Measurements from ENCODE around the gene TBC1D16. TPM values are rescaled to one million over a fixed set of nuclear protein-coding genes. Genes with fewer than 3 reads are reported as not detected.
A peak's percentile ranks its signal among the peaks of the same experiment; 100 is the strongest.

Gene TBC1D16
- total RNA-seq, 1 donor from 2014 or later = 197 TPM

GRCh38 chr17:79892457-79893241, 143.0 kb downstream of the TBC1D16 start:
- Mint-ChIP-seq H3K36me3 (ENCODE audit: unreplicated experiment) (peaks cover 3% of the 10 kb centered on the region), H3K4me1 (ENCODE audit: low read depth, unreplicated experiment) (peaks cover 7% of the 10 kb centered on the region), H3K9me3 (ENCODE audit: unreplicated experiment) (peaks cover 5% of the 10 kb centered on the region), H3K27ac (ENCODE audit: unreplicated experiment) (no peak overlapping the region), H3K4me3 (ENCODE audit: unreplicated experiment) (peak overlapping the region; percentile 50), H3K27me3 (ENCODE audit: unreplicated experiment) (peaks cover 7% of the 10 kb centered on the region)
- TF ChIP-seq, protein P1, sequence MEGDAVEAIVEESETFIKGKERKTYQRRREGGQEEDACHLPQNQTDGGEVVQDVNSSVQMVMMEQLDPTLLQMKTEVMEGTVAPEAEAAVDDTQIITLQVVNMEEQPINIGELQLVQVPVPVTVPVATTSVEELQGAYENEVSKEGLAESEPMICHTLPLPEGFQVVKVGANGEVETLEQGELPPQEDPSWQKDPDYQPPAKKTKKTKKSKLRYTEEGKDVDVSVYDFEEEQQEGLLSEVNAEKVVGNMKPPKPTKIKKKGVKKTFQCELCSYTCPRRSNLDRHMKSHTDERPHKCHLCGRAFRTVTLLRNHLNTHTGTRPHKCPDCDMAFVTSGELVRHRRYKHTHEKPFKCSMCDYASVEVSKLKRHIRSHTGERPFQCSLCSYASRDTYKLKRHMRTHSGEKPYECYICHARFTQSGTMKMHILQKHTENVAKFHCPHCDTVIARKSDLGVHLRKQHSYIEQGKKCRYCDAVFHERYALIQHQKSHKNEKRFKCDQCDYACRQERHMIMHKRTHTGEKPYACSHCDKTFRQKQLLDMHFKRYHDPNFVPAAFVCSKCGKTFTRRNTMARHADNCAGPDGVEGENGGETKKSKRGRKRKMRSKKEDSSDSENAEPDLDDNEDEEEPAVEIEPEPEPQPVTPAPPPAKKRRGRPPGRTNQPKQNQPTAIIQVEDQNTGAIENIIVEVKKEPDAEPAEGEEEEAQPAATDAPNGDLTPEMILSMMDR (IDR thresholded peaks at IDR 0.05; ENCODE audit: partially characterized antibody, unreplicated experiment) = no peak
- peak; percentile 54 for DNase-seq

DNA sequence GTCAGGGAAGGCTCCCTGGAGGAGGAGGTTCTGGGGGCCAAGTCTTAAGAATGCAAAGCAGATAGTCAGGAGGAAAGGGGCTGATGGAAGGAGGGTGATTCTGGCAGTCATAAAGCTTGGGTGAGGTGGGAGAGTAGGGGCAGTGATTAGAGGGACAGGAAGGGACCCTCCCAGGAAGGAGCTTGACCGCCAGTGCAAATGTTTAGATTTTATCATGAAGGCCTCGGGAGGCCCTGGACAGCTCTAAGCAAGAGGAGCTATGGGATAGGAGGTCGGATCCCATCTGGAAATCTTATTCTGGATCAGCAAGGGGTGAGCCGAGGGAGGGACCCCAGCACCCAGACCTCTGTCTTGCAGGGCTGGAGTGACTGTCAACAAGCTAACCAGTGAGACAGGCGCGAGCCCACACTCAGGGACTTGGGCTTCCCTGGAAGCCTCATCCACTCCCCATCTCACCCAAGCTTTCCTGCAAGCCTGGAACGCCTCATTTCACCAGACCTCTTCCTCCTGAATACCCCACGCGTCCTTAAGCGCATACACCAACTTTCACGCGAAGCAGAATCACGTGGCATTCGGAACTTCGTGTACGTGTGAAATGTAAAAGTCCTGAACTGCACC, 144.4 kb downstream of the TBC1D16 start:
- DNase-seq = no peak
- Mint-ChIP-seq H3K27ac (ENCODE audit: unreplicated experiment) (no peak overlapping the region), H3K36me3 (ENCODE audit: unreplicated experiment) (no peaks in the 10 kb centered on the region), H3K4me1 (ENCODE audit: low read depth, unreplicated experiment) (peaks cover 7% of the 10 kb centered on the region), H3K4me3 (ENCODE audit: unreplicated experiment) (no peak overlapping the region), H3K27me3 (ENCODE audit: unreplicated experiment) (peaks cover 11% of the 10 kb centered on the region), H3K9me3 (ENCODE audit: unreplicated experiment) (peaks cover 5% of the 10 kb centered on the region)
- TF ChIP-seq, protein P1 (IDR thresholded peaks at IDR 0.05; ENCODE audit: partially characterized antibody, unreplicated experiment) = no peak

GRCh38 chr17:79890706-79891105, 145.0 kb downstream of the TBC1D16 start:
- no peak overlapping the region for H3K4me3 Mint-ChIP-seq (ENCODE audit: unreplicated experiment)
- peaks cover 7% of the 10 kb centered on the region for H3K4me1 Mint-ChIP-seq (ENCODE audit: low read depth, unreplicated experiment)
- H3K27me3 Mint-ChIP-seq (ENCODE audit: unreplicated experiment) = peaks cover 11% of the 10 kb centered on the region
- DNase-seq = no peak
- H3K9me3 Mint-ChIP-seq (ENCODE audit: unreplicated experiment) = peaks cover 5% of the 10 kb centered on the region
- TF ChIP-seq, protein P1 (IDR thresholded peaks at IDR 0.05; ENCODE audit: partially characterized antibody, unreplicated experiment) = no peak
- no peak overlapping the region for H3K27ac Mint-ChIP-seq (ENCODE audit: unreplicated experiment)
- no peaks in the 10 kb centered on the region for H3K36me3 Mint-ChIP-seq (ENCODE audit: unreplicated experiment)

DNA sequence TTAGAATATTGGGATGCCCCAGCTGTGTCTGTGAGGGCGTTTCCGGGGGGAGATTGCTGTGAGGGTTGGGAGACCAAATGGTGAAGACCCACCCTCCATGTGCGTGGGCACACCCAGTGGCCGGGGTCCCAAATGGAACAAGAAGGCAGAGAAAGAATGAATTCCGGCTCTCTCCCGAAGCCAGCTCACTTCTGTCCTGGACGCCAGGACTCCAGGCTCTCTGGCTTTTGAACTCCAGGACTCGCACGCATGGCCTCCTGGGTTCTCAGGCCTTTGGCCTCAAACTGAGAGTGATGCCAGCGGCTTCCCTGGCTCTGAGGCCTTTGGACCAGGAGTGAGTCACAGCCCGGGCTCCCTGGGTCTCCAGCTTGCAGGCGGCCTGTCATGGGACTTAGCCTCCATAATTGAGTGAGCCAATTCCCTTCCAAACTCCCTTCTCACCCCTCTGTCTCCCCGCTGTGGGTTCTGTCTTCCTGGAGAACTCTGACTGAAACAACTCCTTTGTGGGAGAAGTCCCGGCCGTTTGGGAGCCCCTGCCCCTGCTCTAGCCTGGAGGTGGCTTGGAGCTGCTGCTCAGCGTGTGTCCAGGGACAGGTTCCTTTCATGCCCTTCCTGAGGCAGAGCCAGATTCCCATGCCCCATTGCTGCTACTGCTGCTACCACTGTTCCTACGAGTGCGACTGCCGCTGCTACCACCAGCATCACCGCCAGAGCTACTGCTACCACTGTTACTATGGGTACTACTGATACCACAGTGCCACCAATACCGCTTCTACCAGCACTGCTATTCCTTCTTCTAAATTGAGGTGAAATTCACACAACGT, 146.6 kb downstream of the TBC1D16 start:
- TF ChIP-seq, protein P1 (IDR thresholded peaks at IDR 0.05; ENCODE audit: partially characterized antibody, unreplicated experiment) = no peak
- Mint-ChIP-seq H3K4me3 (ENCODE audit: unreplicated experiment) (no peak overlapping the region), H3K4me1 (ENCODE audit: low read depth, unreplicated experiment) (peaks cover 7% of the 10 kb centered on the region), H3K27ac (ENCODE audit: unreplicated experiment) (peak overlapping the region; percentile 43), H3K9me3 (ENCODE audit: unreplicated experiment) (peaks cover 5% of the 10 kb centered on the region), H3K27me3 (ENCODE audit: unreplicated experiment) (peaks cover 12% of the 10 kb centered on the region), H3K36me3 (ENCODE audit: unreplicated experiment) (no peaks in the 10 kb centered on the region)
- DNase-seq = no peak

Measured in glutamatergic neuron (in vitro differentiated cells).